ENCODE measurements around the gene FGF13. TPM values are rescaled to one million over a fixed set of nuclear protein-coding genes. Genes with fewer than 3 reads are reported as not detected.
A peak's percentile ranks its signal among the peaks of the same experiment; 100 is the strongest.

FGF13 gene
- total and polyA plus RNA-seq, 7 donors, result 1.4 to 15.0 (median 9.6) TPM

DNA sequence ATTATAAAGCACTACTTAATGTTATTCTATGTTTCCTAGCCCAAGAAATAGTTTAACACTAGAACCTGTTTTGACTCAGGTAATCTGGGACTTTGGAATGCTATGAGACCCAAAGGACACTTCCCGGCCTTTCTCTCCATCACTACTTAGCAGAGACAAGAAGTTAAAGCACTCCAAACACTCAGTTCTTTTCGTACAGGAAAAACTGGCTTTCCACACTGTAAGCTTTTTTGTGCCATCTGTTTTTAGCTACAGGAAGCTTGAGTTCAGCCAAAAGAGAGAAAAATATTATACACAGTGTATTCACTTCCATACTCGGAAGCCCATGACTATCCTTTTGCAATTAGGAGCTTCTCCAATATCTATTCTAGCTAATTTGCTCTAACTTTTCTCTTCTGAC, 7.9 kb upstream of the FGF13 start:
- no peak for TF ChIP-seq POLR2AphosphoS5 (IDR thresholded peaks at IDR 0.05)
- TF ChIP-seq EP300 (IDR thresholded peaks at IDR 0.05), result no peak
- TF ChIP-seq, protein P1, sequence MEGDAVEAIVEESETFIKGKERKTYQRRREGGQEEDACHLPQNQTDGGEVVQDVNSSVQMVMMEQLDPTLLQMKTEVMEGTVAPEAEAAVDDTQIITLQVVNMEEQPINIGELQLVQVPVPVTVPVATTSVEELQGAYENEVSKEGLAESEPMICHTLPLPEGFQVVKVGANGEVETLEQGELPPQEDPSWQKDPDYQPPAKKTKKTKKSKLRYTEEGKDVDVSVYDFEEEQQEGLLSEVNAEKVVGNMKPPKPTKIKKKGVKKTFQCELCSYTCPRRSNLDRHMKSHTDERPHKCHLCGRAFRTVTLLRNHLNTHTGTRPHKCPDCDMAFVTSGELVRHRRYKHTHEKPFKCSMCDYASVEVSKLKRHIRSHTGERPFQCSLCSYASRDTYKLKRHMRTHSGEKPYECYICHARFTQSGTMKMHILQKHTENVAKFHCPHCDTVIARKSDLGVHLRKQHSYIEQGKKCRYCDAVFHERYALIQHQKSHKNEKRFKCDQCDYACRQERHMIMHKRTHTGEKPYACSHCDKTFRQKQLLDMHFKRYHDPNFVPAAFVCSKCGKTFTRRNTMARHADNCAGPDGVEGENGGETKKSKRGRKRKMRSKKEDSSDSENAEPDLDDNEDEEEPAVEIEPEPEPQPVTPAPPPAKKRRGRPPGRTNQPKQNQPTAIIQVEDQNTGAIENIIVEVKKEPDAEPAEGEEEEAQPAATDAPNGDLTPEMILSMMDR (IDR thresholded peaks at IDR 0.05), result no peak
- H3K4me1 ChIP-seq, result no peaks in the 10 kb centered on the region
- H3K36me3 ChIP-seq, result no peaks in the 10 kb centered on the region
- intact Hi-C loops (cut with DNase I), result no loop called here
- 75 to 77% methylated on average over 3 of the region's 3 CpGs for WGBS, 2 donors
- no peaks in the 10 kb centered on the region for H3K27me3 ChIP-seq
- no peak overlapping the region for H3K27ac ChIP-seq
- DNase-seq, result no peak
- H3K9me3 ChIP-seq, result no peaks in the 10 kb centered on the region
- H3K4me3 ChIP-seq, result no peak overlapping the region

DNA sequence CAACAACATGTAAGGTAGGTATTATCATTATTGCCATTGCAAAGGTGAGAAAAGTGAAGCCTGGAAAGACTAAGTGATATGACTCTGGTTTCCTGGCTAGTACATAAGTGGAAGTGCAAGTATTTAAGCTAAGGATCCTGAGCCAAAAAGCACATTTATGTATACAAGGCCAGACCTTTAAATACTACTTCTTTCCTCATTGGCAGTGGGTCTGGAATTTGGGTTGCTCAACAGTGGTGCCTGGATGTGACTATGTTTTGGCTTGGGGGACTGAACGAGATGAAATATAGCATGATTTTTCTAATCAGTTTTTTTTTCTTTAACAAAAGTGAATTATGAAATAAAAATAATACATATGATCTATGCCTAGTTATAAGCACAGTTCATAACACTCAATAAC, 7.4 kb upstream of the FGF13 start:
- Histone ChIP-seq H3K9me3 (no peaks in the 10 kb centered on the region), H3K27ac (no peak overlapping the region), H3K36me3 (no peaks in the 10 kb centered on the region), H3K4me1 (no peaks in the 10 kb centered on the region), H3K27me3 (no peaks in the 10 kb centered on the region), H3K4me3 (no peak overlapping the region)
- WGBS, 2 donors, result 47 to 81% methylated on average over 1 of the region's 1 CpG
- intact Hi-C loops (cut with DNase I), result no loop called here
- DNase-seq, result no peak
- TF ChIP-seq POLR2AphosphoS5 (IDR thresholded peaks at IDR 0.05) (no peak), EP300 (IDR thresholded peaks at IDR 0.05) (no peak), POLR2A (IDR thresholded peaks at IDR 0.05) (no peak)
- TF ChIP-seq, protein P1 (IDR thresholded peaks at IDR 0.05), result no peak

DNA sequence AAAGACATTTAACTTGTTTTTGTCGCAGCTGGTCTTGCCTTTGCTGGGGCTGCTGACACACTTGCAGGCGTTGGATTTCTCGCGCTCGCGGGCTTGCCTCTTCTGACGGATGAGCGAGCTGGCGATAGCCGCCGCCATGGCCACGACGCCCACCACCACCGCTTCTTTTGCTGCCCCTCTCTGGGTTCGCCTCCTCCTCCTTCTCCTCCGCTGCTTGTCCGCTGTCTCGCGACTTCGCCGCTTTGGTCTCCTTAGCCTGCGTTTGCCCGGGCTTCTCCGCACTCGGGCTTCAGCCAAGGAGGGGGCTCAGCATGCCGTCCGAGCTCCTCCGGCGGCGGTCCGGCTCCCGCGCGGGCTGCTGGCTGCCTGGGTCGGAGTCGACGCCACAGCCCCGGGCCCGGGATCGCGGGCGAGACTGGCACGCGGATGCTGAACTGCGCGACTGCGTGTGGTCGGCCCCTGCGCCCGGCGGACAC, 613 bp downstream of the FGF13 start:
- peak; percentile 57 for DNase-seq
- Histone ChIP-seq H3K27ac (peak overlapping the region; percentile 68 to 76 (median 70)), H3K4me3 (peak overlapping the region; percentile 43 to 63 (median 54)), H3K4me1 (no peaks in the 10 kb centered on the region), H3K27me3 (no peaks in the 10 kb centered on the region), H3K36me3 (no peaks in the 10 kb centered on the region), H3K9me3 (no peaks in the 10 kb centered on the region)
- TF ChIP-seq POLR2A (IDR thresholded peaks at IDR 0.05), result no peak
- TF ChIP-seq POLR2AphosphoS5 (IDR thresholded peaks at IDR 0.05), result no peak
- no peak for TF ChIP-seq EP300 (IDR thresholded peaks at IDR 0.05)
- TF ChIP-seq, protein P1 (IDR thresholded peaks at IDR 0.05), result no peak
- WGBS, 2 donors, result 1 to 5% methylated on average over 50 to 51 of the region's 51 CpGs
- intact Hi-C loops (cut with DNase I), result loop anchor here (5.0 kb wide), 1 partner anchor 64 kb away; no protein-coding TSS in a partner anchor

GRCh38 chrX:138709886-138710791, 1.4 kb downstream of the FGF13 start:
- H3K4me3 ChIP-seq, result peak overlapping the region; percentile 43 to 63 (median 54)
- TF ChIP-seq POLR2A (IDR thresholded peaks at IDR 0.05) (no peak), POLR2AphosphoS5 (IDR thresholded peaks at IDR 0.05) (no peak), EP300 (IDR thresholded peaks at IDR 0.05) (no peak)
- TF ChIP-seq, protein P1 (IDR thresholded peaks at IDR 0.05), result no peak
- no peak for DNase-seq
- no peaks in the 10 kb centered on the region for H3K27me3 ChIP-seq
- WGBS, 2 donors, result 9 to 12% methylated on average over 25 of the region's 25 CpGs
- no peaks in the 10 kb centered on the region for H3K36me3 ChIP-seq
- H3K4me1 ChIP-seq, result no peaks in the 10 kb centered on the region
- no peaks in the 10 kb centered on the region for H3K9me3 ChIP-seq
- intact Hi-C loops (cut with DNase I), result loop anchor here (5.0 kb wide), 1 partner anchor 63 kb away; no protein-coding TSS in a partner anchor
- peak overlapping the region; percentile 68 to 76 (median 70) for H3K27ac ChIP-seq

Data from sigmoid colon (tissue), 7 donors.